UCSD-AML1 (cell line): Measurements from ENCODE around the gene ATP5MC3.
A peak's percentile ranks its signal among the peaks of the same experiment; 100 is the strongest.

Experiments used
- DNase-seq: peaks from one replicate; lab custom pipeline; 2025; ENCODE audit not compliant: unreplicated experiment; lab: John Stamatoyannopoulos, UW

Gene ATP5MC3

DNA sequence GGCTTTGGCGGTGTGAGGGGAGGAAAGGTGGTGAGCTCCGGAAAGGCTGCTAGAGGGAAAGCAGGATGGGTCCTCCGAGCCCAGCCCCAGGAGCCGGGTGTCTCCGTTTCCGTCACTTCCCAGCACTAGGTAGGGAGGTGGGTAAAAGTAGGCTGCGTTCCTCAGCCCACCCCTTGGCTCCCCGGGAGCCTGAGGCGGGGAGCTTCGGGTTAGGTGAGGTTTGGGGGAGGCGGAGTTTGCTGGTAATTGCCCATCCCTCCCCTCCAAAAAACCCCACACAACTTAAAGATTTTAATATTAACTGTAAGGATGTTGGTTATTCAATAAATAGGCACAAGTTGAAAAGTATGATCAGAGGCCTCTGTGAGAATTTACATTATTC is 13.0 kb downstream of the ATP5MC3 start:
- no peak for DNase-seq

DNA sequence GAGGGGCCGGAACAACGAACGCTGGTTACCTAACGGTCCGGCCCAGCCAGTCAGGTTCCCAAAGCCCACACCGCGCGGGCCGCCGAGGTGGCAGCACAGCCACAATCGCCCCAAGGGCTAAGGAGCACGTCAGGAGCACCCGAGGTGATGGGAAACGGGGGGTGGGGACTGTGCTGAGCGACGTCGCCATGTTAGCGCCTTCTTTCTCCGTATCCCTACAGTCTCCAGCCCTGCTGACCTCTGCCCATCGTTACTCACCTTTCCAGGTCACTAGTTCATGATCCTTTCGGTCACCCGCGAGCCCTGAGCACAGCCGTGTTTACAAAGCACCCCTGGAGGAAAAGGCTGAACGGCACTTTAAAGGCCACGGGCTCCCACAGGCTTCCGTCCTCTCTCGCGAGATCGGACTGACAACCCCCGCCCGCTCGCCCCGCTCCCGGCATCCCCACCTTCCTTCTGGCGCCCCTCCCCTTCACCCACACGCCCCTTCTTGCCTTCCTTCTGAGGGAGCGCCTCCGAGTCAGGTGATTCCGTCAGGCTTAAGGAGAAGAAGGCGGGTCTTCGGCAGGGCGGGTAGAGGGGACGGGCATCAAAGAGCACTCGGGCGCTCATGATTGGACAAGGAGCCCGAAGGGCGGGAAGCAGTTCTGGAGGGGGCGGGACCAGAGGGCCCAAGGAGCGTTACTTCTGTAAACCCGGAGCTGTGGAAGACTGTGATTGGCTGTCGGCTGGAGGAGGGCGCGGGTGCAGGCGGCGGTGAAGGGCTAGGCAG is 13.5 kb downstream of the ATP5MC3 start, which contains the start of gene ATF2:
TSS of gene ATF2 (minus strand) at position 412 of the 772 bp plus-strand sequence. CDS start 31,760 bp downstream, outside the sequence.
- peak; percentile 99 for DNase-seq

DNA sequence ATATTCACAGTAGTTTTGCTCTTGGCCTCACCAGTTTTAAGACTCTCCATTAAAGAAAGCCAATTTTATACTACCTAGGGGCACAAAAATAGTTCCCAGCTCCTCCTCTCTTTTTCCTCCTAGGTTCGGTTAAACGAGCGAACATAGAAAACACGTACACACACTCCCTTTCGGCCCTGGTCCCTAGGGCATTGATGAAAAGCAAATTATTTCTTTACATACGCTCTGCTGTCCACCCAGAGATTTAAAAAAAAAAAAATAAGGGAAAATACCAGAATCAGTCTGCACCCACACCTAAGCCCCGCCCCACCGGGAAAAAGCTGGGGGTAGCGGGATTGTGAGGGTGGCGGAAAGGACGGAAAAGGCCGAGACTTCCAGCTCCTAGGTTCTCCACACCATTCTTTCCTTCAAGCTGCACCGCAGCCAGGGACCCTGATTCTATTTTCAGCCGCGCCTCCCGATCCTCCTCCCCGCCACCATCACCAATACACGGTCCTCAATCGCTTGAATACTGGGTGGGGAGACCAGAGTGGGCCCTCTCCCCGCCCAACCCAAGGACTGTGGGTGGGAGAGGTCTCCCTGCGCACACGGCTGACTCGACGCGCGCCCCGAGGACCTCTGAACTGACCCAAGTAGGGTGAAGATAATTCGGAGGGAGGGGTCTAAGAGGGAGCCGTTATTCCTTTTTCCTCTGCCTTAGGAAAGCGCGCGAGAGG is 14.3 kb downstream of the ATP5MC3 start:
- peak; percentile 72 for DNase-seq

DNA sequence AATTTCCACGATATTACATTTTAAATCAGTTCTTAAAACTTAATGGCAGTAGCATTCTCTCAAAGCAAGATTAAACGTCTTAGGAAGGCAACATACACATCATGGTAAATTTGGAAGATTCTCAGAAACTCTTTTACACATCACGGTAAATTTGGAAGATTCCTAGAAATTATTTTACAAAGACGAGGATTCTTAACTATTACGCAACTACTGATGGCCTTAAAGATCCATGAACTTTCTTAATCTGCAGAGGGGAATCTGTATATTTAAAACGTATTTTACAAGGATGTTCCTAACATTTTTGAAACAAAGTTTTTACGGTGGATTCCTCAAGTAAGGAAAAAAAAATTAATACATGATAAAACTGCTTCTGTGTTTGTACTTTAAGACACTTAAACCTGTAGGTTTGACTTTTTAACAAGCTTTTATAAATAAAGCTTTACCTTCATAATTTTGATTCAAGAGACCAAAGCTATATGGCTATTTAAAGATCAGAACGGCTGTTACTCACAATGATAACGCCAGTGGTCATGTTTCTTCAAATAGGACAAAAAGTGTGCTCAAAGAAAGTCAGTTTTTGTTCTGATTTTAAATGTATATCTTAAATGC is 15.2 kb downstream of the ATP5MC3 start:
- no peak for DNase-seq

DNA sequence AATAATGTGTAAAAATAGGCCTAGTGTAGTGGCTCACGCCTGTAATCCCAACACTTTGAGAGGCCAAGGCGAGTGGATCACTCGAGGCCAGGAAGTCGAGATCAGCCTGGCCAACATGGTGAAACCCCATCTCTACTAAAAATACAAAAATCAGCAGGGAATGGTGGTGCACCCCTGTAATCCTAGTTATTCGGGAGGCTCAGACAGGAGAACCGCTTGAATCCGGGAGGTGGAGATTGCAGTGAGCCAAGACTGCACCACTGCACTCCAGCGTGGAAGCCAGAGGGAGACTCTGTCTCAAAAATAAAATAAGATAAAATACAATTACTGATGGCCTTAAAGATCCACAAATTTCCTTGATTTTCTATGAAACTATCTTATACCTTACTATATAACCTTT is 17.3 kb downstream of the ATP5MC3 start:
- DNase-seq: no peak

GRCh38 chr2:175158894-175159293 is 22.6 kb downstream of the ATP5MC3 start:
- no peak for DNase-seq

DNA sequence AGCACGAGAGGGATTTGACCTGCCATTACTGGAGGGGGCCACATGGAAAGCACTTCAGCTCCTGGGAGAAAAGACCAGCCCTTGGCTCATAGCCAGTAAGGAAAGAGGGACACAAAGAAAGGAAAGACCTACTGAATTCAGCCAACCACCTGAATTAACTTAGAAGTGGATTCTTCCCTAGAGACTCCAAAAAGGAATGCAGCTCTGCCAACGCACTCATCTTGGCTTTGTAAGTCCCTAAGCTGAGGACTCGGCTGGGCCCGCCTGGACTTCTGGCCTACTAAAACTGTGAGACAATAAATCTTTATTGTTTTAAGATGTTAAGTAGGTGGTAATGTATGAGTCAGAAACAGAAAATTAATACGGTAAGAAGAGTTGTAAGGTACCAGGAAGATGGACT is 25.0 kb downstream of the ATP5MC3 start:
- DNase-seq: no peak

- DNase-seq: no peak
Measured at GRCh38 chr2:175154661-175155082, 26.8 kb downstream of the ATP5MC3 start.

DNA sequence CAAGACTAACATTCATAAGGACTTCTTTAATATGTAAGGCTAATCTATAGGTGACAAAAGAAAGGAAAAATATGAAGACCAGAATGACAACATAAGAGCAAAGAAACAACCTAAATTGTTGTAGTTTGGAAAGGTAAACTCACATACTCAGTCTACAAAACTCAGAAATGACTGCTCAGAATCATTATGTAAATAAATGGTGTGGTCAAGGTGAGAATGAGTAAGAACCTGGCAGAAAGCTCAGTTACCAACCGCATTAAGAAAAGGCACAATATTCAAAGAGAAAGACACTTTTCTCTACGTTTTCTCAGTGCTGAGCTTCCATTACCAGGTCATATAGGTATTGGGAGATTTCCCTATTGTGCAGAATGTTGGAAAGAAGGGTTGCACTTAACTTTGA is 29.3 kb downstream of the ATP5MC3 start:
- DNase-seq: no peak

DNA sequence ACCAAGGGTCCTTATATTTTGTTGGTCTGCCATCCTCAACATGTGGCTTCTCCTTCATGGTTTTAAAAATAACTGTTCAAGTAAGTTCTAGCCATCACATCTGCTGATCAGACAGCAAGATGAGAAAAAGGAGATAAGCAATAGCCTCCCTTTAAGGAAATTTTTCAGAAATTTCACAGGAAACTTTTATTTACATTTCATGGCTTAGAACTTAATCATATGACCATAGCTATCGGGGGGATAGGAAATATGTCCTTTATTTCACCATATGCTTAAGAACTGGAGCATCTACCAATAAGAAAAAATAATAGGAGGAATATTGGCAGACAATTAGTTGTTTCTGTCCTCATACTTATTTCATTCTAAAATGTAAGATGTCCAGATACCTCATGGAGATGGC is 29.7 kb downstream of the ATP5MC3 start:
- DNase-seq: no peak

DNA sequence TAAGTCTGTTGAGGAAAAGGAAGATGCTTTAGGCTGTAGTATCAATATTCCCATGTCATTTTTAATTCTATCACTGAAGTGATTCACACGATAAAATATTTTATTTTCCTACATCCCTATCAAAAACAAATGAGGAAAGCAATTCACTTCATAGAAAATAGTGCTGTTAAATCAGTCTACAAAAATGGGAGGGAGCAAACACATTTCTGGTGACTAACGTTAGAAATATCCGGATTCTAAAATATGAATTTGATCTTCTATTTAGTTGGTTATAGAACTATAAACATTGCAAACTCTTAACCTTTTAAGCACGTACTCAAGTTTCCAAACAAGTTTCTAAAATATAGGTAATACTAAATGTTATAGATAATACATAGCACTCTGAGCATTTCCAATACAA is 34.3 kb downstream of the ATP5MC3 start:
- no peak for DNase-seq

DNA sequence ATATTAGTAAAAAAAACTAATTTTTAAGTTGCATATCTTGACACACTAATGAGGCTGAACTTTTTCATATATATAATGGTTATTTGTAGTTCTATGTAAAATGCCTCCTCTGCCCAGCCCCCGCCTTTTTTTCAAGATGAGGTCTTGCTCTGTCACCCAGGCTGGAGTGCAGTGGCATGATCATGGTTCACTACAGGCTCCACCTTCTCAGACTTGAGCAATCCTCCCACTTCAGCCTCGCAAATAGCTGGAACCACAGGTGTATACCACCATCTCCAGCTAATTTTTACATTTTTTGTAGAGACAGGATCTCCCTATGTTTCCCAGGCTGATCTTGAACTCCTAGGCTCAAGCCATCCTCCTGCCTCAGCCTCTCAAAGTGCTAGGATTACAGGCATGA is 37.8 kb downstream of the ATP5MC3 start:
- DNase-seq: no peak

DNA sequence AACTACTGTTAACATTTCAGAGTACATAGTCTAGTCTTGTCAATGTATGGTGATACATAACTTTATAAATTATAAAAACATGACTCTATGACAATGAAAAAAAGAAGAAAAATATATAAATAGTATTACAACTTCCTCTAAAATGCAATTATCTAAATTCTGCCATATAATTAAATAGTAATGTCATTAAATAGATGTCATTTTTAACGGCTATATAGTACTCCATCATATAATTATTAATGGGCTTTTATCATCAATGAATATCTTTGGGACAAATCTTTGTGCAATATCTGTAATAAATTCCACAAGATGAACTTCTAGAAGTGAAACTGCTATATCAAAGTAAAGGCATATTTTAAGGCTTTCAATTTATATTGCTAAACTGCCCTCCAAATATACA is 38.3 kb downstream of the ATP5MC3 start:
- DNase-seq: no peak

- DNase-seq: no peak
Measured at GRCh38 chr2:175140332-175140731, 41.2 kb downstream of the ATP5MC3 start.

- no peak for DNase-seq
Measured at GRCh38 chr2:175137793-175138192, 43.7 kb downstream of the ATP5MC3 start.

DNA sequence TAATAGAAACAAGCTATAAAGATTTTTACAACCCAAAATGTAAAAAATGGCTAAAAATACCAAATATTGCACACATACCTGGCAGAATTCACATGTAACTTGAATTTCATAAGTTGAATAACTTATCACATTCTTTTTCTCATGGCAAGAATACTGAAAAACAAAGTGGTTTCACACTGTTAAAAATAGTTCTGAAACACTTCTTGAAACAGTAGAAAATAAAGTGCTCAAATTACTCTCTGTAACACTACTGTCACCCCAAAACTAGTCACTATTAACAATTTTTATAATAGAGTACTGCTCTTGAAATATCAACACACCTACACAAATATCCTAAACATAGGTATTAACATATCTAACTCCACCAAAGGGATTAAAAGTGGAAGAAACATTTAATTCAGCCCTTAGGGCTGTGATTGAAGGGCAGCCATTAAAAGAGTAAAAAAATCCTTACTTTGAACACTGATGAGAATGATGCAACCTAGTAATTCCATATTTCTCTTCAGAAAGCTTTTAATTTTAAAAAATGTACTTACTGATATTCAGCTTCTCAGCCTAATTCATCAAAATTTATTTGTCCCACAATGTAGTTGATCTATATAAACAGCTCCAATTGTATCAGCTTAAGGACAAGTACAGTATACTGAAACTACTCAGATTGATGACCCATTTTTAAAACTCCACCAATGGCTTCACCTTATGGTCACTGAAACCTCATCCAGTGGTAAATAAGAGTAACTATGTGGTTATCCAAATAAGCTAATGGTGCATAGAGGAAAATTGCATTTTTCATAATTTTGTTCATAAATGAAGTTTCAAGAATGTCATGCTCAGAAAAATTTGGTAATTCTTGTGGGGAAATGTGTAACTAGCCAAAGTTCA is 44.9 kb downstream of the ATP5MC3 start:
- no peak for DNase-seq

DNA sequence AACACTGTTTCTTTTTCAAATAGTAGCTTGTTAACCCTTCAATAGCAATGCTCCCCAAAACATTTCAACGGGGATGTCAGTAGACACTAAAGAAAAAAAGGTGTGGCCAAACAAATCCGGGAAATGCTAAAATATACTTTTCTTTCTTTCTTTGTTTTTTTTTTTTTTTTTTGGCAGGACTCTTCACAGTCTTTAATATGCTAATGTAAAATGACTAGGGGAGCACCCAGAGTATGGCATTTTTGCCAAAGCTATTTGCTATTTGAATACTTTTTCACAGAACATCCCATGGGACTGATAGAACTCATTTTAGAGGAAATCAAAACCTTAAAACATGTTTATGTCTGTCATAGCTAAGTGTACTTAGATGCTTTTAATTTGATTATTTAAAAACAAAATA is 45.6 kb downstream of the ATP5MC3 start:
- DNase-seq: no peak

GRCh38 chr2:175135177-175135576 is 46.3 kb downstream of the ATP5MC3 start:
- DNase-seq: no peak

GRCh38 chr2:175131252-175131651 is 50.3 kb downstream of the ATP5MC3 start:
- DNase-seq: no peak

DNA sequence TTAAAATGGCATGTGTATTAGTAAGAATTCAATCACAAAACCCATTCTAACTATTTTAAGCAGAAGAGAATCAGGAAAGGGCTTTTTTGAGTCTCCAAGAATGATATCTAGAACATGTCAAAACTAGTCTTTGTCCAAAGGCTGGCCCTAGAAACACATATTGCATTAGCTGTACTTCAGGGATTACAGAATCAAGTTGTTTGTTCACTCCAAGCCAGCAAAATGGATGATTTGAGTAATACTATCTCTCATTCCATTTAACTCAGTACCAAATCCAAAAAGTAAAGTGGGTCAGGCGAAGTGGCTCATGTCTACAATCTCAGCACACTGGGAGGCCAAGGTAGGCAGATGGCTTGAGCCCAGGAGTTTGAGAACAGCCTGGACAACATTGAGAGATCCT is 54.8 kb downstream of the ATP5MC3 start:
- DNase-seq: no peak
